IgD-negative memory B cell (primary cell): ENCODE results near the gene VSNL1. TPM values are rescaled to one million over a fixed set of nuclear protein-coding genes. Genes with fewer than 3 reads are reported as not detected.

Source experiments
- H3K27ac Mint-ChIP-seq, 3 donors: one replicate each; pipeline ENCODE4 v1.8.0; 2020 to 2022; ENCODE audit warnings: mild to moderate bottlenecking in 3 of 3, mixed read lengths in 3 of 3, moderate library complexity in 1 of 3
- H3K27me3 Mint-ChIP-seq: one replicate; pipeline ENCODE4 v1.8.0; 2021; ENCODE audit warnings: mixed read lengths
- H3K36me3 Mint-ChIP-seq: one replicate; pipeline ENCODE4 v1.8.0; 2020; ENCODE audit warnings: mild to moderate bottlenecking, mixed read lengths
- H3K4me1 Mint-ChIP-seq, 3 donors: one replicate each; pipeline ENCODE4 v1.8.0; 2020 to 2022; ENCODE audit warnings: mixed read lengths in 3 of 3, mild to moderate bottlenecking in 1 of 3
- H3K4me3 Mint-ChIP-seq, 4 donors: one replicate each; pipeline ENCODE4 v1.8.0; 2020 to 2022; ENCODE audit warnings: mild to moderate bottlenecking in 4 of 4, mixed read lengths in 4 of 4, moderate library complexity in 3 of 4
- H3K9me3 Mint-ChIP-seq, 3 donors: one replicate each; pipeline ENCODE4 v1.8.0; 2020 to 2021; ENCODE audit warnings: mixed read lengths in 3 of 3, mild to moderate bottlenecking in 1 of 3
- polyA plus RNA-seq: library from polyadenylated mRNA; unstranded; fragments of 300-500 nt; fragmentation: Illumina TruSeq; gene quantifications from one replicate; pipeline ENCODE4 v1.2.3, GENCODE V29; 2021

Gene VSNL1
- polyA plus RNA-seq, 1 donor from 2014 or later: not detected

GRCh38 chr2:17646838-17647701 is 106.6 kb downstream of the VSNL1 start:
- H3K27ac Mint-ChIP-seq: peak overlapping the region in 1 of 3 donors; percentile 69
- H3K27me3 Mint-ChIP-seq: no peaks in the 10 kb centered on the region
- no peaks in the 10 kb centered on the region for H3K36me3 Mint-ChIP-seq
- H3K4me1 Mint-ChIP-seq: peaks cover 5 to 9% (median 8%) of the 10 kb centered on the region in 3 donors
- H3K9me3 Mint-ChIP-seq: no peaks in the 10 kb centered on the region
- no peak overlapping the region for H3K4me3 Mint-ChIP-seq

GRCh38 chr2:17648581-17648980 is 108.1 kb downstream of the VSNL1 start:
- peak overlapping the region in 1 of 3 donors; percentile 78 for H3K27ac Mint-ChIP-seq
- H3K36me3 Mint-ChIP-seq: no peaks in the 10 kb centered on the region
- H3K9me3 Mint-ChIP-seq: no peaks in the 10 kb centered on the region
- no peaks in the 10 kb centered on the region for H3K27me3 Mint-ChIP-seq
- peaks cover 5 to 9% (median 8%) of the 10 kb centered on the region in 3 donors for H3K4me1 Mint-ChIP-seq
- no peak overlapping the region for H3K4me3 Mint-ChIP-seq

GRCh38 chr2:17649026-17649425 is 108.5 kb downstream of the VSNL1 start:
- Mint-ChIP-seq H3K9me3 (no peaks in the 10 kb centered on the region), H3K27me3 (no peaks in the 10 kb centered on the region), H3K4me1 (peaks cover 5 to 9% (median 8%) of the 10 kb centered on the region in 3 donors), H3K36me3 (no peaks in the 10 kb centered on the region), H3K4me3 (no peak overlapping the region), H3K27ac (peak overlapping the region in 2 of 3 donors; percentile 59 to 78)

- Mint-ChIP-seq H3K9me3 (no peaks in the 10 kb centered on the region), H3K27ac (no peak overlapping the region), H3K36me3 (no peaks in the 10 kb centered on the region), H3K27me3 (no peaks in the 10 kb centered on the region), H3K4me1 (peaks cover 0 to 5% (median 3%) of the 10 kb centered on the region in 3 donors), H3K4me3 (no peak overlapping the region)
Observed at GRCh38 chr2:17652681-17653394, 112.3 kb downstream of the VSNL1 start.

GRCh38 chr2:17657759-17658158 is 117.3 kb downstream of the VSNL1 start:
- H3K27ac Mint-ChIP-seq: no peak overlapping the region
- H3K4me1 Mint-ChIP-seq: no peaks in the 10 kb centered on the region
- no peak overlapping the region for H3K4me3 Mint-ChIP-seq
- H3K36me3 Mint-ChIP-seq: no peaks in the 10 kb centered on the region
- no peaks in the 10 kb centered on the region for H3K9me3 Mint-ChIP-seq
- no peaks in the 10 kb centered on the region for H3K27me3 Mint-ChIP-seq

GRCh38 chr2:17658251-17658843 is 117.9 kb downstream of the VSNL1 start:
- H3K4me1 Mint-ChIP-seq: no peaks in the 10 kb centered on the region
- H3K4me3 Mint-ChIP-seq: no peak overlapping the region
- H3K27me3 Mint-ChIP-seq: no peaks in the 10 kb centered on the region
- H3K36me3 Mint-ChIP-seq: no peaks in the 10 kb centered on the region
- no peaks in the 10 kb centered on the region for H3K9me3 Mint-ChIP-seq
- H3K27ac Mint-ChIP-seq: no peak overlapping the region

GRCh38 chr2:17660219-17660618 is 119.7 kb downstream of the VSNL1 start:
- Mint-ChIP-seq H3K27me3 (no peaks in the 10 kb centered on the region), H3K4me3 (no peak overlapping the region), H3K9me3 (no peaks in the 10 kb centered on the region), H3K36me3 (peaks cover 2% of the 10 kb centered on the region), H3K4me1 (no peaks in the 10 kb centered on the region), H3K27ac (no peak overlapping the region)

- Mint-ChIP-seq H3K27me3 (no peaks in the 10 kb centered on the region), H3K4me1 (no peaks in the 10 kb centered on the region), H3K9me3 (no peaks in the 10 kb centered on the region), H3K27ac (no peak overlapping the region), H3K36me3 (peaks cover 2% of the 10 kb centered on the region), H3K4me3 (no peak overlapping the region)
Observed at GRCh38 chr2:17661460-17661859, 121.0 kb downstream of the VSNL1 start.

GRCh38 chr2:17662723-17663122 is 122.2 kb downstream of the VSNL1 start:
- H3K27me3 Mint-ChIP-seq: no peaks in the 10 kb centered on the region
- no peak overlapping the region for H3K27ac Mint-ChIP-seq
- peaks cover 2% of the 10 kb centered on the region for H3K36me3 Mint-ChIP-seq

GRCh38 chr2:17664534-17664933 is 124.0 kb downstream of the VSNL1 start:
- Mint-ChIP-seq H3K9me3 (no peaks in the 10 kb centered on the region), H3K27me3 (no peaks in the 10 kb centered on the region), H3K36me3 (peaks cover 4% of the 10 kb centered on the region), H3K27ac (no peak overlapping the region), H3K4me3 (no peak overlapping the region), H3K4me1 (no peaks in the 10 kb centered on the region)

More at GRCh38 chr2:17662723-17663122, 122.2 kb downstream of the VSNL1 start:
- no peaks in the 10 kb centered on the region for H3K9me3 Mint-ChIP-seq
- no peaks in the 10 kb centered on the region for H3K4me1 Mint-ChIP-seq
- H3K4me3 Mint-ChIP-seq: no peak overlapping the region

- Mint-ChIP-seq H3K9me3 (no peaks in the 10 kb centered on the region), H3K4me1 (no peaks in the 10 kb centered on the region)
Observed at GRCh38 chr2:17667898-17668297, 127.4 kb downstream of the VSNL1 start.

GRCh38 chr2:17672583-17673317 is 132.3 kb downstream of the VSNL1 start:
- Mint-ChIP-seq H3K27me3 (no peaks in the 10 kb centered on the region), H3K9me3 (no peaks in the 10 kb centered on the region), H3K27ac (no peak overlapping the region), H3K36me3 (peaks cover 12% of the 10 kb centered on the region), H3K4me3 (no peak overlapping the region), H3K4me1 (peaks cover 0 to 1% (median 0%) of the 10 kb centered on the region in 3 donors)

More at GRCh38 chr2:17667898-17668297, 127.4 kb downstream of the VSNL1 start:
- Mint-ChIP-seq H3K27ac (no peak overlapping the region), H3K27me3 (no peaks in the 10 kb centered on the region), H3K36me3 (peaks cover 4% of the 10 kb centered on the region), H3K4me3 (no peak overlapping the region)

- H3K9me3 Mint-ChIP-seq: no peaks in the 10 kb centered on the region
- H3K36me3 Mint-ChIP-seq: peaks cover 10% of the 10 kb centered on the region
- no peaks in the 10 kb centered on the region for H3K27me3 Mint-ChIP-seq
- H3K27ac Mint-ChIP-seq: peak overlapping the region in 2 of 3 donors; percentile 3 to 90
- H3K4me3 Mint-ChIP-seq: no peak overlapping the region
- H3K4me1 Mint-ChIP-seq: peaks cover 0 to 1% (median 0%) of the 10 kb centered on the region in 3 donors
Observed at GRCh38 chr2:17674817-17675216, 134.3 kb downstream of the VSNL1 start.

- Mint-ChIP-seq H3K9me3 (no peaks in the 10 kb centered on the region), H3K4me3 (no peak overlapping the region), H3K27me3 (no peaks in the 10 kb centered on the region), H3K36me3 (peaks cover 12% of the 10 kb centered on the region), H3K4me1 (no peaks in the 10 kb centered on the region), H3K27ac (no peak overlapping the region)
Observed at GRCh38 chr2:17680119-17680518, 139.6 kb downstream of the VSNL1 start.
